ENCODE data around the gene SUMF2. TPM values are rescaled to one million over a fixed set of nuclear protein-coding genes. Genes with fewer than 3 reads are reported as not detected.
A peak's percentile ranks its signal among the peaks of the same experiment; 100 is the strongest.
"Not testable (repeated sequence)": the region's sequence is repeated elsewhere in the genome, so short reads cannot be mapped to it uniquely, and the experiment has no call there.

SUMF2 gene
- total RNA-seq, 1 donor from 2014 or later = 33.5 TPM

GRCh38 chr7:56048245-56048644, 15.8 kb upstream of the SUMF2 start:
- TF ChIP-seq, protein P1, sequence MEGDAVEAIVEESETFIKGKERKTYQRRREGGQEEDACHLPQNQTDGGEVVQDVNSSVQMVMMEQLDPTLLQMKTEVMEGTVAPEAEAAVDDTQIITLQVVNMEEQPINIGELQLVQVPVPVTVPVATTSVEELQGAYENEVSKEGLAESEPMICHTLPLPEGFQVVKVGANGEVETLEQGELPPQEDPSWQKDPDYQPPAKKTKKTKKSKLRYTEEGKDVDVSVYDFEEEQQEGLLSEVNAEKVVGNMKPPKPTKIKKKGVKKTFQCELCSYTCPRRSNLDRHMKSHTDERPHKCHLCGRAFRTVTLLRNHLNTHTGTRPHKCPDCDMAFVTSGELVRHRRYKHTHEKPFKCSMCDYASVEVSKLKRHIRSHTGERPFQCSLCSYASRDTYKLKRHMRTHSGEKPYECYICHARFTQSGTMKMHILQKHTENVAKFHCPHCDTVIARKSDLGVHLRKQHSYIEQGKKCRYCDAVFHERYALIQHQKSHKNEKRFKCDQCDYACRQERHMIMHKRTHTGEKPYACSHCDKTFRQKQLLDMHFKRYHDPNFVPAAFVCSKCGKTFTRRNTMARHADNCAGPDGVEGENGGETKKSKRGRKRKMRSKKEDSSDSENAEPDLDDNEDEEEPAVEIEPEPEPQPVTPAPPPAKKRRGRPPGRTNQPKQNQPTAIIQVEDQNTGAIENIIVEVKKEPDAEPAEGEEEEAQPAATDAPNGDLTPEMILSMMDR (IDR thresholded peaks at IDR 0.05; ENCODE audit: borderline replicate concordance) = no peak
- Histone ChIP-seq H3K27me3 (ENCODE audit: low read depth) (no peaks in the 10 kb centered on the region), H3K4me3 (no peak overlapping the region), H3K27ac (replicated peaks) (peak overlapping the region; percentile 53), H3K4me1 (peaks cover 62% of the 10 kb centered on the region), H3K9me3 (replicated peaks) (no peaks in the 10 kb centered on the region), H3K36me3 (peaks cover 6% of the 10 kb centered on the region)
- intact Hi-C loops (cut with micrococcal nuclease) = no loop called here
- DNase-seq = no peak

DNA sequence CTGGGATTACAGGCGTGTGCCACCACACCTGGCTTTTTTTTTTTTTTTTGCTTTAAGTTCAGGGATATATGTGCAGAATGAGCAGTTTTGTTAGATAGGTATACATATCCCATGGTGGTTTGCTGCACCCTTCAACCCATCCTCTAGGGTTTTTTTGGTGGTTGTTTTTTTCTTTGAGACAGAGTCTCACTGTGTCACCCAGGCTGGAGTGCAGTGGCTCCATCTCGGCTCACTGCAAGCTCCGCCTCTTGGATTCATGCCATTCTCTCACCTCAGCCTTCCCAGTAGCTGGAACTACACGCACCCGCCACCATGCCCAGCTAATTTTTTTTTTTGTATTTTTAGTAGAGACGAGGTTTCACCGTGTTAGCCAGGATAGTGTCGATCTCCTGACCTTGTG, 15.3 kb upstream of the SUMF2 start:
- H3K4me3 ChIP-seq; DNase-seq; intact Hi-C loops (cut with micrococcal nuclease); H3K9me3 ChIP-seq (replicated peaks); H3K27me3 ChIP-seq (ENCODE audit: low read depth): not testable (repeated sequence)
- peak overlapping the region; percentile 53 for H3K27ac ChIP-seq (replicated peaks)
- H3K36me3 ChIP-seq = peaks cover 12% of the 10 kb centered on the region
- peaks cover 65% of the 10 kb centered on the region for H3K4me1 ChIP-seq

GRCh38 chr7:56051053-56051338, 13.1 kb upstream of the SUMF2 start:
- no peak for DNase-seq
- Histone ChIP-seq H3K9me3 (replicated peaks) (no peaks in the 10 kb centered on the region), H3K36me3 (peaks cover 33% of the 10 kb centered on the region), H3K27ac (replicated peaks) (peak overlapping the region; percentile 93), H3K27me3 (ENCODE audit: low read depth) (no peaks in the 10 kb centered on the region), H3K4me1 (peaks cover 65% of the 10 kb centered on the region), H3K4me3 (peak overlapping the region; percentile 90)
- TF ChIP-seq, protein P1 (IDR thresholded peaks at IDR 0.05; ENCODE audit: borderline replicate concordance) = no peak
- intact Hi-C loops (cut with micrococcal nuclease) = no loop called here

GRCh38 chr7:56051339-56052191, 12.5 kb upstream of the SUMF2 start, which contains the start of the genes CCT6A and PSPH:
TSS of gene CCT6A (plus strand) at chr7:56051765. CDS start at chr7:56051849, 84 bp downstream.
TSS of gene PSPH (minus strand) at chr7:56051444. CDS start at chr7:56021212, 30,232 bp downstream.
- peak; percentile 99 for DNase-seq
- Histone ChIP-seq H3K27ac (replicated peaks) (peak within 1 kb of the TSS; percentile 93), H3K4me3 (peak within 1 kb of the TSS; percentile 90), H3K27me3 (ENCODE audit: low read depth) (no peaks in the 10 kb centered on the region), H3K9me3 (replicated peaks) (no peaks in the 10 kb centered on the region), H3K4me1 (peaks cover 61% of the 10 kb centered on the region), H3K36me3 (peaks cover 39% of the 10 kb centered on the region)
- TF ChIP-seq, protein P1 (IDR thresholded peaks at IDR 0.05; ENCODE audit: borderline replicate concordance) = peak; percentile 7
- intact Hi-C loops (cut with micrococcal nuclease) = no loop called here

DNA sequence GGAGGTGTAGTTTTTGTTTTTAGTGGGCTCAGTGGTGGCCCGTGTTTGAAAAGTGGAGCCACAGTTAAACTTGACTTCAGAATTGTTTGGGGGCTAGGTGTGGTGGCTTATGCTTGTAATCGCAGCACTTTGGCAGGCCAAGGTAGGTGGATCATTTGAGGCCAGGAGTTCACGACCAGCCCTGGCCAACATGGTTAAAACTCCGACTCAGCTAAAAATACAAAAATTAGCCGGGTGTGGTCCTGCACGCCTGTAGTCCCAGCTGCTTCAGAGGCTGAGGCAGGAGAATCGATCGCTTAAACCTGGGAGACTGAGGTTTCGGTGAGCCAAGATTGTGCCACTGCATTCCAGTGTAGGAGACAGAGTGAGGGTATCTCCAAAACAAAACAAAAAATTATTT, 10.7 kb upstream of the SUMF2 start:
- H3K4me3 ChIP-seq = no peak overlapping the region
- peaks cover 49% of the 10 kb centered on the region for H3K4me1 ChIP-seq
- DNase-seq = no peak
- no peak overlapping the region for H3K27ac ChIP-seq (replicated peaks)
- TF ChIP-seq, protein P1 (IDR thresholded peaks at IDR 0.05; ENCODE audit: borderline replicate concordance) = no peak
- intact Hi-C loops (cut with micrococcal nuclease) = no loop called here
- H3K27me3 ChIP-seq (ENCODE audit: low read depth) = no peaks in the 10 kb centered on the region
- no peaks in the 10 kb centered on the region for H3K9me3 ChIP-seq (replicated peaks)
- peaks cover 57% of the 10 kb centered on the region for H3K36me3 ChIP-seq

- no peak for DNase-seq
- Histone ChIP-seq H3K27me3 (ENCODE audit: low read depth) (no peaks in the 10 kb centered on the region), H3K36me3 (peaks cover 63% of the 10 kb centered on the region), H3K4me3 (no peak overlapping the region), H3K27ac (replicated peaks) (no peak overlapping the region), H3K4me1 (peaks cover 43% of the 10 kb centered on the region), H3K9me3 (replicated peaks) (no peaks in the 10 kb centered on the region)
- TF ChIP-seq, protein P1 (IDR thresholded peaks at IDR 0.05; ENCODE audit: borderline replicate concordance) = no peak
- intact Hi-C loops (cut with micrococcal nuclease) = no loop called here
These were observed 10.1 kb upstream of the SUMF2 start for GRCh38 chr7:56053993-56054392.

Measured in left ventricle myocardium inferior (tissue), 1 donor.